ENCODE measurements around the gene TATDN3.
"Not testable (repeated sequence)": the region's sequence is repeated elsewhere in the genome, so short reads cannot be mapped to it uniquely, and the experiment has no call there.

TATDN3 gene

GRCh38 chr1:212820969-212821368 lies 29.3 kb downstream of the TATDN3 start:
- in situ Hi-C loops (cut with HindIII; ENCODE audit: low pct_ligation_motif_present, low pct_unique_long_range_greater_than_20kb, low sequenced_read_pairs): no loop called here
- no peak for DNase-seq

GRCh38 chr1:212822956-212823355 lies 31.3 kb downstream of the TATDN3 start:
- in situ Hi-C loops (cut with HindIII; ENCODE audit: low pct_ligation_motif_present, low pct_unique_long_range_greater_than_20kb, low sequenced_read_pairs): no loop called here
- DNase-seq: no peak

GRCh38 chr1:212824201-212824600 lies 32.5 kb downstream of the TATDN3 start:
- in situ Hi-C loops (cut with HindIII; ENCODE audit: low pct_ligation_motif_present, low pct_unique_long_range_greater_than_20kb, low sequenced_read_pairs): no loop called here
- no peak for DNase-seq

GRCh38 chr1:212825798-212826452 lies 34.2 kb downstream of the TATDN3 start:
- in situ Hi-C loops (cut with HindIII; ENCODE audit: low pct_ligation_motif_present, low pct_unique_long_range_greater_than_20kb, low sequenced_read_pairs): no loop called here
- no peak for DNase-seq

GRCh38 chr1:212827171-212827776 lies 35.6 kb downstream of the TATDN3 start:
- in situ Hi-C loops (cut with HindIII; ENCODE audit: low pct_ligation_motif_present, low pct_unique_long_range_greater_than_20kb, low sequenced_read_pairs): no loop called here
- no peak for DNase-seq

- in situ Hi-C loops (cut with HindIII; ENCODE audit: low pct_ligation_motif_present, low pct_unique_long_range_greater_than_20kb, low sequenced_read_pairs): no loop called here
- DNase-seq: no peak
Measured at GRCh38 chr1:212827831-212828278, 36.2 kb downstream of the TATDN3 start.

- DNase-seq: no peak
- in situ Hi-C loops (cut with HindIII; ENCODE audit: low pct_ligation_motif_present, low pct_unique_long_range_greater_than_20kb, low sequenced_read_pairs): no loop called here
Measured at GRCh38 chr1:212828395-212828794, 36.7 kb downstream of the TATDN3 start.

GRCh38 chr1:212833211-212834207 lies 41.8 kb downstream of the TATDN3 start:
- DNase-seq; in situ Hi-C loops (cut with HindIII; ENCODE audit: low pct_ligation_motif_present, low pct_unique_long_range_greater_than_20kb, low sequenced_read_pairs): not testable (repeated sequence)

GRCh38 chr1:212838145-212838544 lies 46.5 kb downstream of the TATDN3 start:
- no peak for DNase-seq
- in situ Hi-C loops (cut with HindIII; ENCODE audit: low pct_ligation_motif_present, low pct_unique_long_range_greater_than_20kb, low sequenced_read_pairs): no loop called here

GRCh38 chr1:212844521-212844920 lies 52.8 kb downstream of the TATDN3 start:
- DNase-seq; in situ Hi-C loops (cut with HindIII; ENCODE audit: low pct_ligation_motif_present, low pct_unique_long_range_greater_than_20kb, low sequenced_read_pairs): not testable (repeated sequence)

- in situ Hi-C loops (cut with HindIII; ENCODE audit: low pct_ligation_motif_present, low pct_unique_long_range_greater_than_20kb, low sequenced_read_pairs): no loop called here
- no peak for DNase-seq
Measured at GRCh38 chr1:212847549-212847948, 55.9 kb downstream of the TATDN3 start, which contains the start of gene SPATA45. Gene SPATA45 (minus strand): TSS chr1:212847649. CDS start chr1:212836149, 11,500 bp downstream.

- no peak for DNase-seq
- in situ Hi-C loops (cut with HindIII; ENCODE audit: low pct_ligation_motif_present, low pct_unique_long_range_greater_than_20kb, low sequenced_read_pairs): no loop called here
Measured at GRCh38 chr1:212852105-212852688, 60.5 kb downstream of the TATDN3 start.

- in situ Hi-C loops (cut with HindIII; ENCODE audit: low pct_ligation_motif_present, low pct_unique_long_range_greater_than_20kb, low sequenced_read_pairs): no loop called here
- DNase-seq: no peak
Measured at GRCh38 chr1:212853658-212854057, 62.0 kb downstream of the TATDN3 start.

- no peak for DNase-seq
- in situ Hi-C loops (cut with HindIII; ENCODE audit: low pct_ligation_motif_present, low pct_unique_long_range_greater_than_20kb, low sequenced_read_pairs): no loop called here
Measured at GRCh38 chr1:212856755-212857154, 65.1 kb downstream of the TATDN3 start.

- in situ Hi-C loops (cut with HindIII; ENCODE audit: low pct_ligation_motif_present, low pct_unique_long_range_greater_than_20kb, low sequenced_read_pairs): no loop called here
- DNase-seq: peak; percentile 97
Measured at GRCh38 chr1:212857992-212858460, 66.3 kb downstream of the TATDN3 start, which contains the start of gene FLVCR1. Gene FLVCR1 (plus strand): TSS chr1:212858275. CDS start chr1:212858453, 178 bp downstream.

GRCh38 chr1:212858461-212859265 lies 67.0 kb downstream of the TATDN3 start:
- in situ Hi-C loops (cut with HindIII; ENCODE audit: low pct_ligation_motif_present, low pct_unique_long_range_greater_than_20kb, low sequenced_read_pairs): no loop called here
- peak; percentile 35 for DNase-seq

GRCh38 chr1:212860713-212861581 lies 69.3 kb downstream of the TATDN3 start:
- in situ Hi-C loops (cut with HindIII; ENCODE audit: low pct_ligation_motif_present, low pct_unique_long_range_greater_than_20kb, low sequenced_read_pairs): no loop called here

More at GRCh38 chr1:212860713-212861581, 69.3 kb downstream of the TATDN3 start:
- DNase-seq: no peak
